ENCODE measurements around the gene PTPRT. TPM values are rescaled to one million over a fixed set of nuclear protein-coding genes. Genes with fewer than 3 reads are reported as not detected.
A peak's percentile ranks its signal among the peaks of the same experiment; 100 is the strongest.

PTPRT gene
- total RNA-seq, 1 experiment from 2014 or later, result 0.20 TPM

DNA sequence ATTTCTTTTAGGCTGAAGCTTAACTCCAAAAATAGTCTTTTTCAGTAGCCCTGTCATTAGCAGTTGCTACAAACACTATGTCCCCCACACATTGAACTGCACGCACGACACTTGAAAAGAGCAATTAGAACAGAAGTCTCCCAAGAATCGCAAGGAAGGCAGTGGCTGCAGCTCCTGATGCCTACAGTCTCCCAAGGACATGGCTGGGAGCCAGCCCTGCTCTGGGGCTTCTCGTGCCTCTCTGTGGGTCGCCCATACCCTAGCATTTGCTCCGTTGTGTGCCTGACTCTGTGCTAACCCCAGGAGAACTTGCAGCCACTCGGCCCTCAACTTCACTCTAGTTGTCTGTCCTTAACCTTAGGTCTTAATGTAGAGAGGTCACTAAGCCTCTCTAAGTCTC, 454.2 kb downstream of the PTPRT start:
- peaks cover 16% of the 10 kb centered on the region for H3K9me3 Mint-ChIP-seq (ENCODE audit: unreplicated experiment)
- no TSS peak for BruUV-seq (replicated peaks)
- Histone ChIP-seq H3K4me1 (no peaks in the 10 kb centered on the region), H3K9me3 (0 out of 2 replicates have a peak, but pooled peaks cover 3% of the 10 kb centered on the region), H3K4me3 (ENCODE audit: low read depth, low read length) (no peak overlapping the region), H3K27me3 (replicated peaks; ENCODE audit: control insufficient read depth, insufficient read depth, low read length) (no peaks in the 10 kb centered on the region; the same call in 1 of the 2 replicates), H3K36me3 (ENCODE audit: control insufficient read depth, insufficient read depth, low read length) (no peaks in the 10 kb centered on the region)
- intact Hi-C loops (cut with micrococcal nuclease; ENCODE audit: unreplicated experiment), result no loop called here
- peaks cover 3% of the 10 kb centered on the region for H3K27me3 Mint-ChIP-seq (ENCODE audit: insufficient read depth, unreplicated experiment)
- CTCF ChIA-PET, result no interaction called here
- TF ChIP-seq, protein P1, sequence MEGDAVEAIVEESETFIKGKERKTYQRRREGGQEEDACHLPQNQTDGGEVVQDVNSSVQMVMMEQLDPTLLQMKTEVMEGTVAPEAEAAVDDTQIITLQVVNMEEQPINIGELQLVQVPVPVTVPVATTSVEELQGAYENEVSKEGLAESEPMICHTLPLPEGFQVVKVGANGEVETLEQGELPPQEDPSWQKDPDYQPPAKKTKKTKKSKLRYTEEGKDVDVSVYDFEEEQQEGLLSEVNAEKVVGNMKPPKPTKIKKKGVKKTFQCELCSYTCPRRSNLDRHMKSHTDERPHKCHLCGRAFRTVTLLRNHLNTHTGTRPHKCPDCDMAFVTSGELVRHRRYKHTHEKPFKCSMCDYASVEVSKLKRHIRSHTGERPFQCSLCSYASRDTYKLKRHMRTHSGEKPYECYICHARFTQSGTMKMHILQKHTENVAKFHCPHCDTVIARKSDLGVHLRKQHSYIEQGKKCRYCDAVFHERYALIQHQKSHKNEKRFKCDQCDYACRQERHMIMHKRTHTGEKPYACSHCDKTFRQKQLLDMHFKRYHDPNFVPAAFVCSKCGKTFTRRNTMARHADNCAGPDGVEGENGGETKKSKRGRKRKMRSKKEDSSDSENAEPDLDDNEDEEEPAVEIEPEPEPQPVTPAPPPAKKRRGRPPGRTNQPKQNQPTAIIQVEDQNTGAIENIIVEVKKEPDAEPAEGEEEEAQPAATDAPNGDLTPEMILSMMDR (IDR thresholded peaks at IDR 0.05; ENCODE audit: insufficient read depth in 1 of 2, low read depth in 1 of 2, low read length in 1 of 2, severe bottlenecking in 1 of 2, unreplicated experiment in 1 of 2), result no peak
- no peaks in the 10 kb centered on the region for H3K36me3 Mint-ChIP-seq (ENCODE audit: insufficient read depth, unreplicated experiment)
- H3K4me3 Mint-ChIP-seq (ENCODE audit: unreplicated experiment), result no peak overlapping the region
- DNase-seq, result peak in 1 of 2 experiments; percentile 9
- no peak overlapping the region for H3K27ac Mint-ChIP-seq (ENCODE audit: unreplicated experiment)
- H3K4me1 Mint-ChIP-seq (ENCODE audit: low read depth, unreplicated experiment), result no peaks in the 10 kb centered on the region
- POLR2A ChIA-PET, result no interaction called here

DNA sequence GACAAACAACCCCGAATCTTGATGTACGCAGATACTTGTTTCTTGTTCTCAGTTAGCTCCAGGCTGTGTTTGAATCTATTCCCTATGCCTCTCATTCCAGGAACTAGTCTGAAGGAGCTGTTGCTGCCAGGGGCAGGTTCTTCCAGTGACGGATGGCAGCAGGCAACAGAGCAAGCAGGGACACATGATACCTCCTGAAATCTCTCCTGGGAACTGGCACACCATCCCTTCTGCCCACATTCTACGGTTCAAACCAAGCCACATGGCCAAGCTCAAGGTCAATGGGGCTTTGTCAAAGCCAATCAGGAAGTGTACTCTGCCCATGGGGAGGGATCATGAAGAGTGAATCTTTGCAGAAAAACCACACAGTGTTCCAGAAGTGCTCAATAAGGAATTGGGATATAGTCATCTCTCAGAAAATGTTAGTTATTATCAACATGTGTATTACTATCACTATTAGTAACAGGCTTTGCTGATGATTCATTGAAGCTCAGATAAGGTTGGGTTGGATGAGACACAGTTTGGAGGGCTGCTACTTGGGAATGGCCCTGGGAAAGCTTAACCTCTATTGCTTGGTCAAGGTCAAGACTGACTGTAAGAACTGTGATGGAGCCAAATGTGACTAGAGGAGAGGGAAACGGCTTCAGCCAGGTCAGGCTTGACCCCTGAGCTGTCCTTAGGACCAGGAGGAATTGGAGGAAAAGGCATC, 454.9 kb downstream of the PTPRT start:
- POLR2A ChIA-PET, result no interaction called here
- Histone ChIP-seq H3K36me3 (ENCODE audit: control insufficient read depth, insufficient read depth, low read length) (no peaks in the 10 kb centered on the region), H3K27me3 (replicated peaks; ENCODE audit: control insufficient read depth, insufficient read depth, low read length) (no peaks in the 10 kb centered on the region), H3K4me3 (ENCODE audit: low read depth, low read length) (no peak overlapping the region), H3K9me3 (0 out of 2 replicates have a peak, but pooled peaks cover 3% of the 10 kb centered on the region), H3K4me1 (no peaks in the 10 kb centered on the region)
- peak in 1 of 2 experiments; percentile 17 for DNase-seq
- Mint-ChIP-seq H3K27ac (ENCODE audit: unreplicated experiment) (no peak overlapping the region), H3K36me3 (ENCODE audit: insufficient read depth, unreplicated experiment) (no peaks in the 10 kb centered on the region), H3K27me3 (ENCODE audit: insufficient read depth, unreplicated experiment) (peaks cover 3% of the 10 kb centered on the region), H3K4me1 (ENCODE audit: low read depth, unreplicated experiment) (no peaks in the 10 kb centered on the region), H3K9me3 (ENCODE audit: unreplicated experiment) (peaks cover 23% of the 10 kb centered on the region), H3K4me3 (ENCODE audit: unreplicated experiment) (no peak overlapping the region)
- TF ChIP-seq, protein P1 (IDR thresholded peaks at IDR 0.05; ENCODE audit: insufficient read depth in 1 of 2, low read depth in 1 of 2, low read length in 1 of 2, severe bottlenecking in 1 of 2, unreplicated experiment in 1 of 2), result no peak
- intact Hi-C loops (cut with micrococcal nuclease; ENCODE audit: unreplicated experiment), result no loop called here
- no TSS peak for BruUV-seq (replicated peaks)
- CTCF ChIA-PET, result interaction anchor here (0.8 kb wide), 1 partner anchor 529 kb away, joined by 3 read pairs; no protein-coding TSS in a partner anchor

GRCh38 chr20:42721923-42722322, 467.8 kb downstream of the PTPRT start:
- no TSS peak for BruUV-seq (replicated peaks)
- no peak overlapping the region for H3K27ac Mint-ChIP-seq (ENCODE audit: unreplicated experiment)

More at GRCh38 chr20:42721923-42722322, 467.8 kb downstream of the PTPRT start:
- no peaks in the 10 kb centered on the region for H3K36me3 Mint-ChIP-seq (ENCODE audit: insufficient read depth, unreplicated experiment)
- Histone ChIP-seq H3K9me3 (no peaks in the 10 kb centered on the region; the same call in 1 of the 2 replicates), H3K36me3 (ENCODE audit: control insufficient read depth, insufficient read depth, low read length) (no peaks in the 10 kb centered on the region), H3K27me3 (replicated peaks; ENCODE audit: control insufficient read depth, insufficient read depth, low read length) (no peaks in the 10 kb centered on the region), H3K4me1 (no peaks in the 10 kb centered on the region), H3K4me3 (ENCODE audit: low read depth, low read length) (no peak overlapping the region)
- peaks cover 14% of the 10 kb centered on the region for H3K9me3 Mint-ChIP-seq (ENCODE audit: unreplicated experiment)
- intact Hi-C loops (cut with micrococcal nuclease; ENCODE audit: unreplicated experiment), result no loop called here
- no peak overlapping the region for H3K4me3 Mint-ChIP-seq (ENCODE audit: unreplicated experiment)
- H3K4me1 Mint-ChIP-seq (ENCODE audit: low read depth, unreplicated experiment), result no peaks in the 10 kb centered on the region
- POLR2A ChIA-PET, result no interaction called here
- CTCF ChIA-PET, result no interaction called here
- TF ChIP-seq, protein P1 (IDR thresholded peaks at IDR 0.05; ENCODE audit: insufficient read depth in 1 of 2, low read depth in 1 of 2, low read length in 1 of 2, severe bottlenecking in 1 of 2, unreplicated experiment in 1 of 2), result no peak
- DNase-seq, result peak in 1 of 2 experiments; percentile 24
- no peaks in the 10 kb centered on the region for H3K27me3 Mint-ChIP-seq (ENCODE audit: insufficient read depth, unreplicated experiment)
